ENCODE results near the gene PKD1L1. TPM values are rescaled to one million over a fixed set of nuclear protein-coding genes. Genes with fewer than 3 reads are reported as not detected.
"Not testable (repeated sequence)": the region's sequence is repeated elsewhere in the genome, so short reads cannot be mapped to it uniquely, and the experiment has no call there.

PKD1L1 gene
- total and polyA plus RNA-seq, 11 donors = 1.1 to 3.7 (median 2.3) TPM

- no peak for TF ChIP-seq CTCF (IDR thresholded peaks at IDR 0.05)
- no peak for TF ChIP-seq POLR2A (IDR thresholded peaks at IDR 0.05)
- no peaks in the 10 kb centered on the region for H3K27me3 ChIP-seq
- WGBS, 4 donors = 66 to 78% (median 70%) methylated on average over 2 of the region's 2 CpGs
- no peaks in the 10 kb centered on the region for H3K4me1 ChIP-seq
- peaks cover 0 to 30% (median 0%) of the 10 kb centered on the region in 9 donors for H3K36me3 ChIP-seq
- ATAC-seq (no peak), DNase-seq (no peak)
- H3K27ac ChIP-seq = no peak overlapping the region
- H3K9me3 ChIP-seq = peaks cover 0 to 6% (median 0%) of the 10 kb centered on the region in 12 donors
- intact Hi-C loops (cut with DNase I) = no loop called here
- H3K4me3 ChIP-seq = no peak overlapping the region
These were observed 24.0 kb downstream of the PKD1L1 start for GRCh38 chr7:47924266-47924665.

GRCh38 chr7:47923081-47923875, 25.0 kb downstream of the PKD1L1 start:
- H3K27ac ChIP-seq; intact Hi-C loops (cut with DNase I); ATAC-seq; H3K4me1 ChIP-seq; H3K9me3 ChIP-seq; H3K4me3 ChIP-seq; DNase-seq; H3K27me3 ChIP-seq: not testable (repeated sequence)
- H3K36me3 ChIP-seq = peaks cover 0 to 22% (median 0%) of the 10 kb centered on the region in 9 donors
- WGBS, 4 donors = 47 to 70% (median 61%) methylated on average over 8 of the region's 8 CpGs

GRCh38 chr7:47916514-47916913, 31.8 kb downstream of the PKD1L1 start:
- 54 to 88% (median 63%) methylated on average over 1 of the region's 1 CpG for WGBS, 4 donors
- ATAC-seq; H3K27me3 ChIP-seq; H3K4me3 ChIP-seq; H3K4me1 ChIP-seq; H3K36me3 ChIP-seq; intact Hi-C loops (cut with DNase I); DNase-seq; H3K9me3 ChIP-seq; H3K27ac ChIP-seq: not testable (repeated sequence)

- DNase-seq (no peak), ATAC-seq (no peak)
- Histone ChIP-seq H3K4me3 (no peak overlapping the region), H3K27me3 (no peaks in the 10 kb centered on the region), H3K27ac (no peak overlapping the region), H3K9me3 (peaks cover 0 to 4% (median 0%) of the 10 kb centered on the region in 12 donors), H3K36me3 (no peaks in the 10 kb centered on the region), H3K4me1 (no peaks in the 10 kb centered on the region)
- intact Hi-C loops (cut with DNase I) = no loop called here
- no peak for TF ChIP-seq CTCF (IDR thresholded peaks at IDR 0.05)
- no peak for TF ChIP-seq POLR2A (IDR thresholded peaks at IDR 0.05)
- 84 to 92% (median 88%) methylated on average over 2 of the region's 2 CpGs for WGBS, 4 donors
These were observed 32.7 kb downstream of the PKD1L1 start for GRCh38 chr7:47915616-47915976.

- Histone ChIP-seq H3K9me3 (no peaks in the 10 kb centered on the region), H3K4me1 (no peaks in the 10 kb centered on the region), H3K36me3 (no peaks in the 10 kb centered on the region), H3K27ac (no peak overlapping the region), H3K4me3 (no peak overlapping the region), H3K27me3 (no peaks in the 10 kb centered on the region)
- WGBS, 4 donors = 61 to 79% (median 68%) methylated on average over 5 of the region's 5 CpGs
- DNase-seq (no peak), ATAC-seq (no peak)
- TF ChIP-seq CTCF (IDR thresholded peaks at IDR 0.05) (no peak), POLR2A (IDR thresholded peaks at IDR 0.05) (no peak)
- intact Hi-C loops (cut with DNase I) = no loop called here
These were observed 33.3 kb downstream of the PKD1L1 start for GRCh38 chr7:47914717-47915615.

All from heart left ventricle (tissue), 16 donors.